AG04449 (cell line): Measurements from ENCODE around the gene LCP2.
"Not testable (repeated sequence)": the region's sequence is repeated elsewhere in the genome, so short reads cannot be mapped to it uniquely, and the experiment has no call there.

ENCODE experiments used
- CTCF ChIA-PET: fragments of 350-600 bp; formaldehyde crosslinking; extraction: SDS; loops from one replicate; lab custom pipeline; 2021; ENCODE audit warnings: antibody characterized with exemption; lab: Yijun Ruan, JAX
- POLR2A ChIA-PET: fragments of 400-600, 350-600 bp; formaldehyde crosslinking; extraction: SDS; loops from one replicate; lab custom pipeline; 2020; ENCODE audit warnings: antibody characterized with exemption, inconsistent platforms; lab: Yijun Ruan, JAX
- DNase-seq: peaks from one replicate; pipeline ENCODE4 v3.0.0-alpha.2; 2010; ENCODE audit warnings: low read depth, low spot score
- H3K4me3 ChIP-seq: 2 replicates; pipeline ENCODE4 v1.5.1; 2011; ENCODE audit warnings: low read depth, mild to moderate bottlenecking, control low read depth, low read length
- CTCF ChIP-seq: IDR thresholded peaks from one replicate; pipeline ENCODE4 v1.5.1; 2011; ENCODE audit warnings: mild to moderate bottlenecking, moderate library complexity, low read length, control low read depth, inconsistent platforms; ENCODE audit not compliant: insufficient read depth; ENCODE audit errors: missing control alignments

Gene LCP2

GRCh38 chr5:170252720-170253350 lies 44.7 kb downstream of the LCP2 start:
- no peak for DNase-seq
- no peak overlapping the region for H3K4me3 ChIP-seq
- ChIA-PET CTCF (interaction anchor here (1.9 kb wide), 1 partner anchor 13 kb away, joined by 5 read pairs; no protein-coding TSS in a partner anchor), POLR2A (no interaction called here)
- TF ChIP-seq CTCF = no peak

DNA sequence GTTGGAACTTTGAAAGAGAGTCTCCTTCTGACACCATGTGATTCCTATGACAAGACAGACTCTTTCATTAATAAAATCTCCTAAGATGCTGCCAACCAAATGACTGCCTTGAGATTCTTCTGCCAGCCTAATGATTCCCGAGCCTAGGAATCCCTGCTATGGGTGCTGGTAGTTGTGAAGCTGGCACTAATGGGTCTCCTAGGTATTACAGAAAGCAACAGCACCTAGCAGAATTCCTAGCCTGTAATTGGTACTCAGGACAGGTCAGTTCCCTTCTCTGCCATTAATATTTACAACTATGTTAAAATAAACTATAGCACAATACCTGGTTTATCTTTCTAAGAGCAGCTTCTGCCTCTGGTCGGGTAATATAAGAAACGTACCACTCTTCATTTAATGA lies 45.5 kb downstream of the LCP2 start:
- no peak for TF ChIP-seq CTCF
- H3K4me3 ChIP-seq = no peak overlapping the region
- ChIA-PET POLR2A (no interaction called here), CTCF (interaction anchor here (1.0 to 1.9 kb wide), 2 partner anchors 14 to 15 kb away, joined by 3 to 5 read pairs; no protein-coding TSS in a partner anchor)
- DNase-seq = no peak

DNA sequence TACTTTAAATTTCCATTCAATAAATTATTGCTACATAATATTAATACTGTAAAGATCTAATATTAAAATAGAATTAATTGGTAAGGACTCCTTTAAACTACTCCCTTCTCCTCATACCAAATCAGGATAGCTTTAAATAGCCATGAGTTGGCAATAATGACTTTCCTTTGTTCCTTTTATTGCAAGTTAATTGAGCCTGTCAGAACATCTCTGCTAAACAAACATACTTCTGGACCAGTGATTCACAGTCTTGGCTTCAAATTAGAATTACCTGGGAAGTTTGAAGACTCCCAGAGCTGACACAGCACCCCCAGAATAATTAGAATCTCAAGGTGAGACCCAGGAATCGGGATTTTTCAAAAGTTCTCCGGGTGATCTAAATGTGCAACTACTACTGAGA lies 46.1 kb downstream of the LCP2 start:
- POLR2A ChIA-PET = no interaction called here
- H3K4me3 ChIP-seq = no peak overlapping the region
- CTCF ChIA-PET = interaction anchor here (1.0 to 1.9 kb wide), 2 partner anchors 15 to 16 kb away, joined by 3 to 5 read pairs; no protein-coding TSS in a partner anchor
- DNase-seq = no peak
- TF ChIP-seq CTCF = no peak

DNA sequence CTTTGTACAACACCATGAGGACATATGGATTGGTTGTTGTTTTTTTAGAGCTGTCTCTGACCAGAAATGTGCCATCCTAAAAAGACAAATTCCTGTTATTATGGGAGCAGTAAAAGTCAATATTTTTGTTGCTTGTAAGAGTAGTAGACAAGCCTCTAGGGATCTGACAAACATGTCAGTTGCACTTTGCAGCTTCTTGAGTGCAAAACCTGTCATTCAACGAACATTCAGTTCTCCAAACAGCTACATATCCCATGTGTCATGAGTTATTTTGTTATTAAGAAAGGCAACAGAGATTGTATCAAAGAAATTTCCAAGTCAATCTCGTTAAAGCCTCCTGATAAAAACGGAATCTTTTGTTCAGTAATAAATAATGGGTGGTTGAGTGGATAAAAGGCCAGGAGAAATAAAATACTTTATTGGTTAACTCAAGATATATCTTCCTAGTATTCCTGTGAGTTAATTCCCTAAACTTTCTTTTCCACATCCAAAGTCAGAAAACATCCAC lies 46.7 kb downstream of the LCP2 start:
- no peak for DNase-seq
- ChIA-PET CTCF (interaction anchor here (1.0 to 1.9 kb wide), 2 partner anchors 15 to 17 kb away, joined by 3 to 5 read pairs; no protein-coding TSS in a partner anchor), POLR2A (no interaction called here)
- no peak for TF ChIP-seq CTCF
- H3K4me3 ChIP-seq = no peak overlapping the region

DNA sequence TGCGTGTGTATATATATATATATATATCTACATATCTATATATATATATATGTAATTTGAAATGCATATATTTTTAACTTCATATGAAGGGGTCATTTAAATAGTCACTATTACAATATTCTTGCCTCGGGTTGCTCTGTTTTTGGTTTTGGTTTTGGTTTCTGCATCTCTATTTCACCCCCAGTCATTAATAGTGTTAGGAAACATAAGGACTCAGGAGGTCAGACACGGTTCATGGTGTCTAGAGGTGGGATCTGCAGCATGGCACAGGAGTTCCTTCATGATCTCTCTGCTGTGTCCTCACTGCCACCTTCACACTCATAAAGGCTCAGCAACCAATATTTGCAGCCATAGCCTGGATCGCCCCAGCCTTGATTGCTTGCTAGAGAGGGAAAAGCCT lies 48.2 kb downstream of the LCP2 start:
- POLR2A ChIA-PET = no interaction called here
- H3K4me3 ChIP-seq = no peak overlapping the region
- CTCF ChIA-PET = no interaction called here
- DNase-seq = no peak
- TF ChIP-seq CTCF = no peak

GRCh38 chr5:170248931-170249227 lies 48.7 kb downstream of the LCP2 start:
- H3K4me3 ChIP-seq, POLR2A ChIA-PET, CTCF ChIA-PET, DNase-seq: not testable (repeated sequence)
